ENCODE data around the gene FAM171A1.

FAM171A1 gene

GRCh38 chr10:15290150-15290549 lies 80.9 kb downstream of the FAM171A1 start:
- no peak overlapping the region for H3K14ac ChIP-seq (ENCODE audit: low read length)
- no peak overlapping the region for H3K18ac ChIP-seq (ENCODE audit: low read length)
- H3K9ac ChIP-seq (ENCODE audit: low read length), result no peak overlapping the region
- no peak overlapping the region for H2BK120ac ChIP-seq (ENCODE audit: insufficient read depth, low read length, poor library complexity)
- H4K12ac ChIP-seq (ENCODE audit: low read depth, low read length), result no peak overlapping the region
- H3K4ac ChIP-seq (ENCODE audit: low read depth, low read length), result no peak overlapping the region
- H3K4me2 ChIP-seq (ENCODE audit: low read length), result no peak overlapping the region
- H4K8ac ChIP-seq (ENCODE audit: low read depth, low read length), result no peak overlapping the region
- DNase-seq, result no peak
- H3K79me2 ChIP-seq (ENCODE audit: control insufficient read depth, insufficient read depth, low read length, poor library complexity), result no peaks in the 10 kb centered on the region
- peaks cover 0 to 3% of the 10 kb centered on the region in 2 experiments for H3K36me3 ChIP-seq (ENCODE audit: control insufficient read depth in 1 of 2, insufficient read depth in 2 of 2, low read length in 2 of 2)
- no CpG with 5 or more reads among the region's 4 CpGs for WGBS (ENCODE audit: extremely low coverage, insufficient coverage, insufficient read length)
- H3K27ac ChIP-seq (ENCODE audit: low read depth, low read length), result peak overlapping the region; percentile 8
- no peak overlapping the region for H2BK12ac ChIP-seq (ENCODE audit: low read length)
- H3K9me3 ChIP-seq (ENCODE audit: insufficient read depth, low read depth, low read length), result peaks cover 2% of the 10 kb centered on the region
- no peak overlapping the region for H4K91ac ChIP-seq (ENCODE audit: low read depth, low read length)
- H3K23ac ChIP-seq (ENCODE audit: low read length), result no peak overlapping the region
- H2BK5ac ChIP-seq (ENCODE audit: low read depth, low read length, poor library complexity), result no peak overlapping the region
- no peaks in the 10 kb centered on the region for H3K27me3 ChIP-seq (ENCODE audit: insufficient read depth, low read length)
- peaks cover 3 to 12% of the 10 kb centered on the region in 2 experiments for H3K4me1 ChIP-seq (ENCODE audit: control insufficient read depth in 1 of 2, insufficient read depth in 2 of 2, low read length in 2 of 2)
- no peak overlapping the region for H2AFZ ChIP-seq (ENCODE audit: insufficient read depth, low read length, poor library complexity)
- no peak overlapping the region for H3K4me3 ChIP-seq (ENCODE audit: low read depth, low read length)
- no peak overlapping the region for H2AK5ac ChIP-seq (ENCODE audit: low read length)
- H3K79me1 ChIP-seq (ENCODE audit: low read length), result no peaks in the 10 kb centered on the region

GRCh38 chr10:15280974-15281373 lies 90.1 kb downstream of the FAM171A1 start:
- Histone ChIP-seq H3K79me2 (ENCODE audit: control insufficient read depth, insufficient read depth, low read length, poor library complexity) (no peaks in the 10 kb centered on the region), H3K4me2 (ENCODE audit: low read length) (no peak overlapping the region), H3K9me3 (ENCODE audit: insufficient read depth, low read depth, low read length) (no peaks in the 10 kb centered on the region), H4K91ac (ENCODE audit: low read depth, low read length) (no peak overlapping the region), H3K9ac (ENCODE audit: low read length) (no peak overlapping the region), H3K4me1 (ENCODE audit: control insufficient read depth in 1 of 2, insufficient read depth in 2 of 2, low read length in 2 of 2) (peaks cover 0 to 2% of the 10 kb centered on the region in 2 experiments), H3K14ac (ENCODE audit: low read length) (no peak overlapping the region), H3K4ac (ENCODE audit: low read depth, low read length) (no peak overlapping the region), H3K36me3 (ENCODE audit: control insufficient read depth in 1 of 2, insufficient read depth in 2 of 2, low read length in 2 of 2) (peaks cover 7 to 28% of the 10 kb centered on the region in 2 experiments), H2AFZ (ENCODE audit: insufficient read depth, low read length, poor library complexity) (no peak overlapping the region), H3K79me1 (ENCODE audit: low read length) (no peaks in the 10 kb centered on the region), H2AK5ac (ENCODE audit: low read length) (no peak overlapping the region), H3K27me3 (ENCODE audit: insufficient read depth, low read length) (no peaks in the 10 kb centered on the region), H2BK120ac (ENCODE audit: insufficient read depth, low read length, poor library complexity) (no peak overlapping the region), H2BK5ac (ENCODE audit: low read depth, low read length, poor library complexity) (no peak overlapping the region), H4K12ac (ENCODE audit: low read depth, low read length) (no peak overlapping the region), H3K4me3 (ENCODE audit: low read depth, low read length) (no peak overlapping the region), H4K8ac (ENCODE audit: low read depth, low read length) (no peak overlapping the region), H3K18ac (ENCODE audit: low read length) (no peak overlapping the region), H3K23ac (ENCODE audit: low read length) (no peak overlapping the region), H3K27ac (ENCODE audit: low read depth, low read length) (no peak overlapping the region), H2BK12ac (ENCODE audit: low read length) (no peak overlapping the region)
- DNase-seq, result no peak
- WGBS (ENCODE audit: extremely low coverage, insufficient coverage, insufficient read length), result no CpG with 5 or more reads among the region's 4 CpGs

GRCh38 chr10:15280462-15280861 lies 90.6 kb downstream of the FAM171A1 start:
- Histone ChIP-seq H3K18ac (ENCODE audit: low read length) (no peak overlapping the region), H4K91ac (ENCODE audit: low read depth, low read length) (no peak overlapping the region), H3K14ac (ENCODE audit: low read length) (no peak overlapping the region), H3K27ac (ENCODE audit: low read depth, low read length) (no peak overlapping the region), H3K79me1 (ENCODE audit: low read length) (no peaks in the 10 kb centered on the region), H4K12ac (ENCODE audit: low read depth, low read length) (no peak overlapping the region), H4K8ac (ENCODE audit: low read depth, low read length) (no peak overlapping the region), H2AFZ (ENCODE audit: insufficient read depth, low read length, poor library complexity) (no peak overlapping the region), H3K27me3 (ENCODE audit: insufficient read depth, low read length) (no peaks in the 10 kb centered on the region), H3K4me2 (ENCODE audit: low read length) (no peak overlapping the region), H3K4me1 (ENCODE audit: control insufficient read depth in 1 of 2, insufficient read depth in 2 of 2, low read length in 2 of 2) (peaks cover 0 to 2% of the 10 kb centered on the region in 2 experiments), H3K9ac (ENCODE audit: low read length) (no peak overlapping the region), H3K4me3 (ENCODE audit: low read depth, low read length) (no peak overlapping the region), H3K79me2 (ENCODE audit: control insufficient read depth, insufficient read depth, low read length, poor library complexity) (no peaks in the 10 kb centered on the region), H3K36me3 (ENCODE audit: control insufficient read depth in 1 of 2, insufficient read depth in 2 of 2, low read length in 2 of 2) (peaks cover 7 to 27% of the 10 kb centered on the region in 2 experiments), H3K9me3 (ENCODE audit: insufficient read depth, low read depth, low read length) (no peaks in the 10 kb centered on the region), H2BK12ac (ENCODE audit: low read length) (no peak overlapping the region), H3K23ac (ENCODE audit: low read length) (no peak overlapping the region), H3K4ac (ENCODE audit: low read depth, low read length) (no peak overlapping the region), H2BK120ac (ENCODE audit: insufficient read depth, low read length, poor library complexity) (no peak overlapping the region), H2AK5ac (ENCODE audit: low read length) (no peak overlapping the region), H2BK5ac (ENCODE audit: low read depth, low read length, poor library complexity) (no peak overlapping the region)
- DNase-seq, result peak in 1 of 2 donors; percentile 43
- WGBS (ENCODE audit: extremely low coverage, insufficient coverage, insufficient read length), result no CpG with 5 or more reads among the region's 4 CpGs

- no peaks in the 10 kb centered on the region for H3K9me3 ChIP-seq (ENCODE audit: insufficient read depth, low read depth, low read length)
- no peak for DNase-seq
- no peak overlapping the region for H4K91ac ChIP-seq (ENCODE audit: low read depth, low read length)
- no peaks in the 10 kb centered on the region for H3K79me1 ChIP-seq (ENCODE audit: low read length)
- H3K27ac ChIP-seq (ENCODE audit: low read depth, low read length), result no peak overlapping the region
- H2AK5ac ChIP-seq (ENCODE audit: low read length), result no peak overlapping the region
- H3K18ac ChIP-seq (ENCODE audit: low read length), result no peak overlapping the region
- H3K4ac ChIP-seq (ENCODE audit: low read depth, low read length), result no peak overlapping the region
- H2BK12ac ChIP-seq (ENCODE audit: low read length), result no peak overlapping the region
- H3K36me3 ChIP-seq (ENCODE audit: control insufficient read depth in 1 of 2, insufficient read depth in 2 of 2, low read length in 2 of 2), result peaks cover 7 to 24% of the 10 kb centered on the region in 2 experiments
- no peak overlapping the region for H2AFZ ChIP-seq (ENCODE audit: insufficient read depth, low read length, poor library complexity)
- H3K79me2 ChIP-seq (ENCODE audit: control insufficient read depth, insufficient read depth, low read length, poor library complexity), result no peaks in the 10 kb centered on the region
- no peak overlapping the region for H4K8ac ChIP-seq (ENCODE audit: low read depth, low read length)
- H3K27me3 ChIP-seq (ENCODE audit: insufficient read depth, low read length), result no peaks in the 10 kb centered on the region
- H3K4me1 ChIP-seq (ENCODE audit: control insufficient read depth in 1 of 2, insufficient read depth in 2 of 2, low read length in 2 of 2), result peaks cover 0 to 2% of the 10 kb centered on the region in 2 experiments
- WGBS (ENCODE audit: extremely low coverage, insufficient coverage, insufficient read length), result no CpG with 5 or more reads among the region's 4 CpGs
- H3K9ac ChIP-seq (ENCODE audit: low read length), result no peak overlapping the region
- no peak overlapping the region for H3K23ac ChIP-seq (ENCODE audit: low read length)
- no peak overlapping the region for H2BK5ac ChIP-seq (ENCODE audit: low read depth, low read length, poor library complexity)
- H3K4me2 ChIP-seq (ENCODE audit: low read length), result no peak overlapping the region
- no peak overlapping the region for H2BK120ac ChIP-seq (ENCODE audit: insufficient read depth, low read length, poor library complexity)
- no peak overlapping the region for H3K14ac ChIP-seq (ENCODE audit: low read length)
- H4K12ac ChIP-seq (ENCODE audit: low read depth, low read length), result no peak overlapping the region
- H3K4me3 ChIP-seq (ENCODE audit: low read depth, low read length), result no peak overlapping the region
Observed at GRCh38 chr10:15279236-15279635, 91.9 kb downstream of the FAM171A1 start.

All from trophoblast cell (in vitro differentiated cells and primary cell).